Measurements from ENCODE around the gene MRAP.

Gene MRAP

DNA sequence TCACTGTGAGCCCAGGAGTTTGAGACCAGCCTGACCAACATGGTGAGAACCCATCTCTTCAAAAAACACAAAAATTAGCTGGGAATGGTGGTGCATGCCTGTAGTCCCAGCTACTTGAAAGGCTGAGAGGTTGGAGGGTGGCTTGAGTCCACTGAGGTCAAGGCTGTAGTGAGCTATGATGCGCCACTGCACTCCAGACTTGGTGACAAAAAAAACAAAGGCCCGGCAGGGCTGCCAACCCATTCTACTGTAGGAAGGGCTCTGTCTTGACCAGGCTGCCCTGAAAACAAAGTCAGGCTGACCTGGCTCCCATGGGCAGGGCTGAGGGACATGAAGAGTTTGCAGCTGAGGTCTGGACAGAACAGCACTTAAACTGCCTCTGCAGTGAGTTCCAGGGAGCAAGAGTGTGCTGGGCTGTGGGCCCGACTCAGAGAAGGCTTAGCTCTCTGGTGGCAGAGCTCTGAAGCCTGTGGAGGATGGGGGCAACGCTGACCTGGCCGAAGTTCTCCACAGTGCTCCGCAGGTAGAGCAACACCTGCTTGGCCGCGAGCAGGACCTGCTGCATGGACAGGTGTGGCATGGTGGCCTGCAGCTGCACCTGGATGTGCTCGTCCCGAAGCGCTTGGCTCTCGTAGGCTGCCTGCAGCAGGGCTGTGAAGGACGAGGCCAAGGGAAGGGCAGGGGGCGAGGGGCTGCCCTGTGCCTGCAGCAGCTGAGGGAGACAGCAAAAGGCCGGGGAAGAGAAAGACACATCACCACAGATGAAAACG, 51.7 kb downstream of the MRAP start:
- no peak for FAIRE-seq

DNA sequence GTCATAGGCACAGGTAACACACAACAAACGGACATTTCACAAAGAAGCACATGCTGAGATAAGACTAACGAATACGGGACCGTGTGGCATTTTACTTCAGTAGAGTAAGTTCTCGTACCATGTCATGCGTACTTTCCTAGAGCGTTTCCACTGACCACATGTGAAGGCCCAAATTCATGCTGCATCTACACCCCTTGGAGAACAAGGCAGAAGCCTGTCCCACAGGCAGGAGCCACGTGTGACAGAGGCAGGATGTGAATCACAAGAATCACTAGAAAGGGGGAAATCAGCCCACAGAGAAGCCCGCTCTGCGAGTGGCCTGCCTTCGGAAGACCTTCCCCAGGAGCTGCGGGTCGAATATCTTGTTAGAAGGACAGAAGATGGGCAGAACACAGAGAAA, 52.3 kb downstream of the MRAP start:
- no peak for FAIRE-seq

DNA sequence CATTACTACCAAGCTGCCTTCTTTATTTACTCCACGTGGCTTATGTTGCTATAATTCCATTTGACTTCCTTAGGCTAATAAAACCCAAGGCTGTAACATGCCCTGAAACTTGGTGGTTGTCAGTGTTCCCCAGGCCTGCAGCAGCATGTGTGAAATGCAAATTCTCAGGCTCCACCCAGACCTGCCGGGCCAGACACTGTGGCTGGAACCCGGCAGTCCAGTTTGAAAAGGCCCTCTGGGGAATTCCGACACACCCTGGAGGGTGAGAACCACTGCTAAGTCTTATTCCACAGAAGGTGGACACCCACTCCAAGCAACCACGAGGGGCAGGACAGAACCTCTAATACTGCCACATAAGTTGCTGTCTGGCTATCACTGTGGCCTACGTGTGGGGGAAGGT, 52.8 kb downstream of the MRAP start:
- no peak for FAIRE-seq

GRCh38 chr21:32352526-32352925, 53.9 kb downstream of the MRAP start:
- no peak for FAIRE-seq

DNA sequence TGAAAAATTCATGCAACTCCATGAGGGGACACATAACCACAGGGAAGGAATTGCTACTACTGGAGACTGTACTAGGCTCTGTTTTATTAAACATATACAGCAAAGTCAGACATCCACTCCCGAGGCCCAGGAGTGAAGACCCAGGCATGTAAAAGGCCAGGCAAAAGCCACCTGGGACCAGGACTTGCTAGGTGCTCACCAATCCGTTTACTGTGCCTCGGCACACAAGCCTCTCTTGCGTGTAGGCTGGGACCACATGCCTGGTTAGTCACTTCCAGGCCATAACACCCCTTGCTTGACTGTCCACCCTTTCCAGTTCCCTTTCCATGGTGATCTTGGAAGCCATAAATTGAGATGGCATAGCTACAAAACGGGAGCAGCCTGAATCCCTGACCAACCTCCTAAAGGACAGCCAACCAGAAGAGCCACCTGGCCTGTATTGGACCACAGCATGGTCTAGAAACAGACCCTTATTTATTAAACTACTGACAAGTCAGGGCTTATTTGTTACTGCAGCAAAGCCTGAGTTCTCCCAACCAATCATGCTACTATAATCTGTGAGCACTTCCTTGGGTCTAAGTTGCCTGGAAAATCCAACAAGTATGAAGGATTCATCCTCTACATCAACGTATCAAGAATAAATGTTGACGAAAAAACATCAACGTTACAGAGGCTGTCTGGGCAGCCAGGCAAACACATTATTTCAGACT, 54.5 kb downstream of the MRAP start:
- FAIRE-seq: no peak

GRCh38 chr21:32356874-32357395, 58.3 kb downstream of the MRAP start:
- no peak for FAIRE-seq

- FAIRE-seq: no peak
Observed at GRCh38 chr21:32359719-32360260, 61.1 kb downstream of the MRAP start.

- no peak for FAIRE-seq
Observed at GRCh38 chr21:32360401-32360975, 61.8 kb downstream of the MRAP start.
